Lung (tissue), 13 donors: Measurements from ENCODE around the gene PGM2L1. TPM values are rescaled to one million over a fixed set of nuclear protein-coding genes. Genes with fewer than 3 reads are reported as not detected.

Source experiments
- ATAC-seq: fragments of 200-7000 bp; cut with Tn5 transposase; one replicate; pipeline ENCODE4 v1.9.1; 2020; ENCODE audit warnings: moderate number of reproducible peaks; ENCODE audit not compliant: insufficient read depth, low FRiP score
- DNase-seq, 3 donors: peaks; one replicate each; pipeline ENCODE4 v3.0.0-alpha.2; 2013 to 2017
- H3K27ac ChIP-seq, 2 donors: one replicate each; pipeline ENCODE4 v1.5.1; 2013; ENCODE audit warnings: mild to moderate bottlenecking in 2 of 2, moderate library complexity in 2 of 2, control low read depth in 1 of 2, inconsistent platforms in 1 of 2, low read depth in 1 of 2, low read length in 1 of 2
- H3K27me3 ChIP-seq, 3 donors: one replicate each; pipeline ENCODE4 v1.5.1; 2013; ENCODE audit warnings: low read length in 2 of 3; ENCODE audit not compliant: control insufficient read depth in 3 of 3, insufficient read depth in 3 of 3
- H3K36me3 ChIP-seq, 4 donors: one replicate each; pipeline ENCODE4 v1.5.1; 2013; ENCODE audit warnings: low read length in 4 of 4, mild to moderate bottlenecking in 1 of 4, moderate library complexity in 1 of 4; ENCODE audit not compliant: control insufficient read depth in 4 of 4, insufficient read depth in 4 of 4
- H3K4me1 ChIP-seq, 5 donors: one replicate each; pipeline ENCODE4 v1.5.1; 2013; ENCODE audit warnings: low read length in 5 of 5, mild to moderate bottlenecking in 2 of 5, moderate library complexity in 1 of 5; ENCODE audit not compliant: control insufficient read depth in 5 of 5, insufficient read depth in 5 of 5
- H3K4me3 ChIP-seq: one replicate; pipeline ENCODE4 v1.5.1; 2013; ENCODE audit warnings: mild to moderate bottlenecking, control low read depth, moderate library complexity
- H3K9ac ChIP-seq, 2 donors: one replicate each; pipeline ENCODE4 v1.5.1; 2013; ENCODE audit warnings: low read length in 2 of 2, control low read depth in 1 of 2; ENCODE audit not compliant: insufficient read depth in 1 of 2
- H3K9me3 ChIP-seq, 4 donors: one replicate each; pipeline ENCODE4 v1.5.1; 2013; ENCODE audit warnings: low read length in 3 of 4, mild to moderate bottlenecking in 1 of 4, moderate library complexity in 1 of 4; ENCODE audit not compliant: control insufficient read depth in 4 of 4, insufficient read depth in 3 of 4
- CTCF ChIP-seq: IDR thresholded peaks from 2 replicates; pipeline ENCODE4 v1.5.1; 2012; ENCODE audit warnings: mild to moderate bottlenecking; ENCODE audit errors: control extremely low read depth, extremely low read depth
- polyA plus RNA-seq, 2 donors: library from polyadenylated mRNA; stranded (reverse); fragments of 200-250 nt; gene quantifications; one replicate each; pipeline ENCODE4 v1.2.1, GENCODE V29; 2013
- small RNA-seq: library from RNA; depleted of rRNA; stranded (forward); fragments of <200 nt; gene quantifications from one replicate; pipeline ENCODE3, GENCODE V24; 2014; ENCODE audit warnings: low replicate concordance
- total RNA-seq, 2 donors: library from RNA; depleted of rRNA in 1 of 2; stranded (reverse); fragments of >200 nt in 1 of 2; gene quantifications; one replicate each; pipeline ENCODE4 v1.2.1, GENCODE V29; 2014 to 2021
- donor health status: control.
- donor health status: control.
- donor health status: Bipolar disorder and iron deficiency.
- donor health status: healthy.
- donor health status: DM: yes; HTN: yes; CAD: no.

Gene PGM2L1
- total and polyA plus RNA-seq, 4 donors: 1.2 to 10.4 (median 5.1) TPM

- no peak for TF ChIP-seq CTCF
- Histone ChIP-seq H3K4me3 (no peak overlapping the region), H3K9ac (no peak overlapping the region), H3K4me1 (peaks cover 0 to 5% (median 0%) of the 10 kb centered on the region in 5 donors), H3K9me3 (no peaks in the 10 kb centered on the region), H3K36me3 (no peaks in the 10 kb centered on the region), H3K27me3 (no peaks in the 10 kb centered on the region), H3K27ac (no peak overlapping the region)
- ATAC-seq: no peak
- DNase-seq: no peak
These were observed 117.7 kb downstream of the PGM2L1 start for GRCh38 chr11:74280494-74280893.

Small RNA genes lying within 50 kb of the gene (small RNA-seq; reads per million reads assigned to genes)
- gene MIR548AL: not detected

Other genes starting within 250 kb of the PGM2L1 start
- gene C2CD3, start 227.4 kb downstream of the PGM2L1 start, total RNA-seq: 10 to 100 TPM; 27.8 to 31.3 TPM
- 10 to 100 TPM; 10.2 to 13.7 TPM for gene C2CD3, start 227.4 kb downstream of the PGM2L1 start, polyA plus RNA-seq
- gene PPME1, start 227.1 kb downstream of the PGM2L1 start, total RNA-seq: 10 to 100 TPM; 34.6 to 37.7 TPM
- 10 to 100 TPM; 22.4 to 24.9 TPM for gene PPME1, start 227.1 kb downstream of the PGM2L1 start, polyA plus RNA-seq
- gene P4HA3, start 86.8 kb downstream of the PGM2L1 start, total RNA-seq: 1 to 10 TPM in 1 of 2 donors, under 1 TPM in 1; 0.40 to 3.3 TPM
- gene P4HA3, start 86.8 kb downstream of the PGM2L1 start, polyA plus RNA-seq: 1 to 10 TPM in 1 of 2 donors, under 1 TPM in 1; 0.89 to 1.1 TPM
- gene KCNE3, start 69.1 kb upstream of the PGM2L1 start, total RNA-seq: 10 to 100 TPM; 10.8 to 14.9 TPM
- 10 to 100 TPM; 13.8 to 19.8 TPM for gene KCNE3, start 69.1 kb upstream of the PGM2L1 start, polyA plus RNA-seq
- 1 to 10 TPM; 3.2 to 6.9 TPM for gene LIPT2, start 95.3 kb upstream of the PGM2L1 start, total RNA-seq
- 1 to 10 TPM; 2.0 to 3.7 TPM for gene LIPT2, start 95.3 kb upstream of the PGM2L1 start, polyA plus RNA-seq
- gene POLD3, start 194.1 kb upstream of the PGM2L1 start, total RNA-seq: 10 to 100 TPM; 18.0 to 21.1 TPM
- 10 to 100 TPM in 1 of 2 donors, 1 to 10 TPM in 1; 7.6 to 11.9 TPM for gene POLD3, start 194.1 kb upstream of the PGM2L1 start, polyA plus RNA-seq